ENCODE data around the gene KXD1.

KXD1 gene

GRCh38 chr19:18517606-18518005, 40.1 kb upstream of the KXD1 start:
- H3F3A ChIP-seq (ENCODE audit: control insufficient read depth, insufficient read depth), result no peaks in the 10 kb centered on the region
- H3K9me2 ChIP-seq (replicated peaks; ENCODE audit: control insufficient read depth, low read length), result no peaks in the 10 kb centered on the region
- no peak overlapping the region for H3K4me3 ChIP-seq (ENCODE audit: low read length)
- no peaks in the 10 kb centered on the region for H3K27me3 ChIP-seq (ENCODE audit: control insufficient read depth, low read length)
- peaks cover 92% of the 10 kb centered on the region for H3K79me2 ChIP-seq (ENCODE audit: control insufficient read depth, low read length)
- no peaks in the 10 kb centered on the region for H3K9me3 ChIP-seq (ENCODE audit: control insufficient read depth, insufficient read depth, low read length)
- H3K36me3 ChIP-seq (ENCODE audit: control insufficient read depth, low read length), result peaks cover 8% of the 10 kb centered on the region
- H3K27ac ChIP-seq (ENCODE audit: low read depth, low read length), result no peak overlapping the region
- H4K20me1 ChIP-seq (ENCODE audit: control insufficient read depth, insufficient read depth, low read depth, low read length), result peaks cover 15% of the 10 kb centered on the region
- no peak overlapping the region for H3K4me2 ChIP-seq (ENCODE audit: low read length)
- peaks cover 6% of the 10 kb centered on the region for H3K4me1 ChIP-seq (ENCODE audit: control insufficient read depth, low read length)
- TF ChIP-seq EZH2phosphoT487 (IDR thresholded peaks at IDR 0.05; ENCODE audit: borderline replicate concordance, low read length) (no peak), CTCF (IDR thresholded peaks at IDR 0.05; ENCODE audit: low read depth, low read length, poor library complexity, severe bottlenecking) (no peak)

DNA sequence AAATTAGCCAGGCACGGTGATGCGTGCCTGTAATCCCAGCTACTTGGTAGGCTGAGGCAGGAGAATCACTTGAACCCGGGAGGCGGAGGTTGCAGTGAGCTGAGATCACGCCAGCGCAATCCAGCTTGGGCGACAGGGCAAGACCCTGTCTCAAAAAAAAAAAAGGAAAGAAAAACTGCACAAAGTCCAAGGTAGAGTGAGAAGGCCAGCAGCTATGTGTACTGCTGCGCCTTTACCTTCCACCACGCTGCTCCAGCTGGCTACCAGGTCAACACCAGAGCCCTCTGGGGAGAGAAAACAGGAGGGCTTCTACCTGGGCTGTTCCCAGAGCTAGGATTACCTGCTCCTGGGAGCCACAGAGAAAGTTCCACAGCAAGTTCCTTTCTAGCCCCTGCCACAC, 39.0 kb upstream of the KXD1 start:
- Histone ChIP-seq H3K9me3 (ENCODE audit: control insufficient read depth, insufficient read depth, low read length) (no peaks in the 10 kb centered on the region), H4K20me1 (ENCODE audit: control insufficient read depth, insufficient read depth, low read depth, low read length) (peaks cover 15% of the 10 kb centered on the region), H3K27ac (ENCODE audit: low read depth, low read length) (no peak overlapping the region), H3K4me1 (ENCODE audit: control insufficient read depth, low read length) (peaks cover 10% of the 10 kb centered on the region), H3K79me2 (ENCODE audit: control insufficient read depth, low read length) (peaks cover 81% of the 10 kb centered on the region), H3F3A (ENCODE audit: control insufficient read depth, insufficient read depth) (no peaks in the 10 kb centered on the region), H3K4me2 (ENCODE audit: low read length) (no peak overlapping the region), H3K27me3 (ENCODE audit: control insufficient read depth, low read length) (no peaks in the 10 kb centered on the region), H3K36me3 (ENCODE audit: control insufficient read depth, low read length) (peaks cover 8% of the 10 kb centered on the region), H3K9me2 (replicated peaks; ENCODE audit: control insufficient read depth, low read length) (no peaks in the 10 kb centered on the region), H3K4me3 (ENCODE audit: low read length) (no peak overlapping the region)
- TF ChIP-seq CTCF (IDR thresholded peaks at IDR 0.05; ENCODE audit: low read depth, low read length, poor library complexity, severe bottlenecking) (no peak), EZH2phosphoT487 (IDR thresholded peaks at IDR 0.05; ENCODE audit: borderline replicate concordance, low read length) (no peak)

- H3K4me3 ChIP-seq (ENCODE audit: low read length), result peak overlapping the region; percentile 98
- H3K4me1 ChIP-seq (ENCODE audit: control insufficient read depth, low read length), result peaks cover 10% of the 10 kb centered on the region
- H3K9me3 ChIP-seq (ENCODE audit: control insufficient read depth, insufficient read depth, low read length), result no peaks in the 10 kb centered on the region
- TF ChIP-seq CTCF (IDR thresholded peaks at IDR 0.05; ENCODE audit: low read depth, low read length, poor library complexity, severe bottlenecking), result peak; percentile 94
- TF ChIP-seq EZH2phosphoT487 (IDR thresholded peaks at IDR 0.05; ENCODE audit: borderline replicate concordance, low read length), result no peak
- peak overlapping the region; percentile 58 for H3K27ac ChIP-seq (ENCODE audit: low read depth, low read length)
- H3K27me3 ChIP-seq (ENCODE audit: control insufficient read depth, low read length), result no peaks in the 10 kb centered on the region
- H3F3A ChIP-seq (ENCODE audit: control insufficient read depth, insufficient read depth), result no peaks in the 10 kb centered on the region
- peak overlapping the region; percentile 88 for H3K4me2 ChIP-seq (ENCODE audit: low read length)
- H3K36me3 ChIP-seq (ENCODE audit: control insufficient read depth, low read length), result peaks cover 8% of the 10 kb centered on the region
- H4K20me1 ChIP-seq (ENCODE audit: control insufficient read depth, insufficient read depth, low read depth, low read length), result peaks cover 10% of the 10 kb centered on the region
- H3K79me2 ChIP-seq (ENCODE audit: control insufficient read depth, low read length), result peaks cover 67% of the 10 kb centered on the region
- H3K9me2 ChIP-seq (replicated peaks; ENCODE audit: control insufficient read depth, low read length), result no peaks in the 10 kb centered on the region
These were observed 37.5 kb upstream of the KXD1 start for GRCh38 chr19:18519962-18520847.
